Smooth muscle cell (in vitro differentiated cells): ENCODE results near the gene IQSEC1. TPM values are rescaled to one million over a fixed set of nuclear protein-coding genes. Genes with fewer than 3 reads are reported as not detected.

Source experiments
- DNase-seq: peaks from one replicate; lab custom pipeline; 2025; ENCODE audit not compliant: unreplicated experiment; lab: John Stamatoyannopoulos, UW
- H2AFZ ChIP-seq: fragments of 200-600 bp; sonication (generic); 2 replicates; pipeline ENCODE4 v1.6.0; 2016; ENCODE audit warnings: antibody characterized with exemption, low read depth, mild to moderate bottlenecking
- H3F3A ChIP-seq: fragments of 200-600 bp; sonication (generic); 2 replicates; pipeline ENCODE4 v1.6.0; 2017; ENCODE audit warnings: antibody characterized with exemption, low read depth
- H3K27ac ChIP-seq: fragments of 200-600 bp; sonication (generic); 2 replicates; pipeline ENCODE4 v1.5.1; 2016; ENCODE audit warnings: low read depth, mild to moderate bottlenecking
- H3K27me3 ChIP-seq: fragments of 200-600 bp; sonication (generic); 2 replicates; pipeline ENCODE4 v1.6.1; 2016; ENCODE audit warnings: low read depth, mild to moderate bottlenecking
- H3K36me3 ChIP-seq: fragments of 200-600 bp; sonication (generic); 2 replicates; pipeline ENCODE4 v1.5.1; 2016; ENCODE audit warnings: low read depth
- H3K4me1 ChIP-seq: fragments of 200-600 bp; sonication (generic); 2 replicates; pipeline ENCODE4 v1.5.1; 2016; ENCODE audit warnings: low read depth
- H3K4me2 ChIP-seq: fragments of 200-600 bp; sonication (generic); 2 replicates; pipeline ENCODE4 v1.6.0; 2016; ENCODE audit warnings: mild to moderate bottlenecking
- H3K4me3 ChIP-seq: fragments of 200-600 bp; sonication (generic); 2 replicates; pipeline ENCODE4 v1.5.1; 2016; ENCODE audit warnings: mild to moderate bottlenecking
- H3K79me2 ChIP-seq: fragments of 200-600 bp; sonication (generic); 2 replicates; pipeline ENCODE4 v1.6.0; 2016; ENCODE audit warnings: low read depth, mild to moderate bottlenecking
- H3K9ac ChIP-seq: fragments of 200-600 bp; sonication (generic); 2 replicates; pipeline ENCODE4 v1.6.0; 2016; ENCODE audit warnings: low read depth
- H3K9me3 ChIP-seq: fragments of 200-600 bp; sonication (generic); replicated peaks from 2 replicates; pipeline ENCODE4 v1.5.1; 2016; ENCODE audit warnings: low read depth
- H4K20me1 ChIP-seq: fragments of 200-600 bp; sonication (generic); 2 replicates; pipeline ENCODE4 v1.6.0; 2016; ENCODE audit warnings: low read depth
- WGBS: methylation state at CpG from one replicate; pipeline ENCODE4 v1.1.7; 2016; ENCODE audit warnings: low lambda C conversion rate; 5-methylcytosine and 5-hydroxymethylcytosine counted together
- polyA plus RNA-seq: library from polyadenylated mRNA; unstranded; fragments of >200 nt; fragmentation: Nextera tagmentation; extraction: Ambion mirVana; gene quantifications from 2 replicates; pipeline ENCODE4 v1.2.1, GENCODE V29; 2016
- total RNA-seq: library from RNA; depleted of rRNA; stranded (reverse); fragments of >200 nt; gene quantifications from 2 replicates; pipeline ENCODE4 v1.2.3, GENCODE V29; 2014
- TF ChIP-seq, protein P1 (sequence below): fragments of 200-600 bp; sonication (generic); IDR thresholded peaks from 2 replicates; pipeline ENCODE4 v1.5.1; 2017; ENCODE audit warnings: borderline replicate concordance, mild to moderate bottlenecking, antibody characterized with exemption; ENCODE audit not compliant: insufficient read depth, poor library complexity, severe bottlenecking

Gene IQSEC1
- total and polyA plus RNA-seq, 2 experiments from 2014 or later, result 18.9 to 19.8 TPM

- Histone ChIP-seq H3K36me3 (no peaks in the 10 kb centered on the region), H3K4me1 (no peaks in the 10 kb centered on the region), H3K4me3 (no peak overlapping the region), H3F3A (no peaks in the 10 kb centered on the region), H3K27me3 (no peaks in the 10 kb centered on the region), H2AFZ (no peak overlapping the region), H3K4me2 (no peak overlapping the region), H3K9me3 (no peaks in the 10 kb centered on the region), H3K79me2 (no peaks in the 10 kb centered on the region), H3K9ac (no peak overlapping the region), H4K20me1 (no peaks in the 10 kb centered on the region), H3K27ac (no peak overlapping the region)
- DNase-seq, result no peak
- WGBS, result 86% methylated on average over 16 of the region's 16 CpGs
- TF ChIP-seq, protein P1, sequence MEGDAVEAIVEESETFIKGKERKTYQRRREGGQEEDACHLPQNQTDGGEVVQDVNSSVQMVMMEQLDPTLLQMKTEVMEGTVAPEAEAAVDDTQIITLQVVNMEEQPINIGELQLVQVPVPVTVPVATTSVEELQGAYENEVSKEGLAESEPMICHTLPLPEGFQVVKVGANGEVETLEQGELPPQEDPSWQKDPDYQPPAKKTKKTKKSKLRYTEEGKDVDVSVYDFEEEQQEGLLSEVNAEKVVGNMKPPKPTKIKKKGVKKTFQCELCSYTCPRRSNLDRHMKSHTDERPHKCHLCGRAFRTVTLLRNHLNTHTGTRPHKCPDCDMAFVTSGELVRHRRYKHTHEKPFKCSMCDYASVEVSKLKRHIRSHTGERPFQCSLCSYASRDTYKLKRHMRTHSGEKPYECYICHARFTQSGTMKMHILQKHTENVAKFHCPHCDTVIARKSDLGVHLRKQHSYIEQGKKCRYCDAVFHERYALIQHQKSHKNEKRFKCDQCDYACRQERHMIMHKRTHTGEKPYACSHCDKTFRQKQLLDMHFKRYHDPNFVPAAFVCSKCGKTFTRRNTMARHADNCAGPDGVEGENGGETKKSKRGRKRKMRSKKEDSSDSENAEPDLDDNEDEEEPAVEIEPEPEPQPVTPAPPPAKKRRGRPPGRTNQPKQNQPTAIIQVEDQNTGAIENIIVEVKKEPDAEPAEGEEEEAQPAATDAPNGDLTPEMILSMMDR, result no peak
These were observed 47.8 kb upstream of the IQSEC1 start for GRCh38 chr3:13120928-13121552.

GRCh38 chr3:13120289-13120927, 47.2 kb upstream of the IQSEC1 start:
- H3K36me3 ChIP-seq, result no peaks in the 10 kb centered on the region
- no peak overlapping the region for H3K9ac ChIP-seq
- H3K27me3 ChIP-seq, result no peaks in the 10 kb centered on the region
- H3K4me2 ChIP-seq, result no peak overlapping the region
- H3K4me3 ChIP-seq, result no peak overlapping the region
- no peaks in the 10 kb centered on the region for H3K4me1 ChIP-seq
- H3F3A ChIP-seq, result no peaks in the 10 kb centered on the region
- no peak overlapping the region for H3K27ac ChIP-seq
- H3K79me2 ChIP-seq, result no peaks in the 10 kb centered on the region
- H2AFZ ChIP-seq, result no peak overlapping the region
- TF ChIP-seq, protein P1, result no peak
- DNase-seq, result no peak
- WGBS, result 89% methylated on average over 14 of the region's 14 CpGs
- H4K20me1 ChIP-seq, result no peaks in the 10 kb centered on the region
- H3K9me3 ChIP-seq, result no peaks in the 10 kb centered on the region

DNA sequence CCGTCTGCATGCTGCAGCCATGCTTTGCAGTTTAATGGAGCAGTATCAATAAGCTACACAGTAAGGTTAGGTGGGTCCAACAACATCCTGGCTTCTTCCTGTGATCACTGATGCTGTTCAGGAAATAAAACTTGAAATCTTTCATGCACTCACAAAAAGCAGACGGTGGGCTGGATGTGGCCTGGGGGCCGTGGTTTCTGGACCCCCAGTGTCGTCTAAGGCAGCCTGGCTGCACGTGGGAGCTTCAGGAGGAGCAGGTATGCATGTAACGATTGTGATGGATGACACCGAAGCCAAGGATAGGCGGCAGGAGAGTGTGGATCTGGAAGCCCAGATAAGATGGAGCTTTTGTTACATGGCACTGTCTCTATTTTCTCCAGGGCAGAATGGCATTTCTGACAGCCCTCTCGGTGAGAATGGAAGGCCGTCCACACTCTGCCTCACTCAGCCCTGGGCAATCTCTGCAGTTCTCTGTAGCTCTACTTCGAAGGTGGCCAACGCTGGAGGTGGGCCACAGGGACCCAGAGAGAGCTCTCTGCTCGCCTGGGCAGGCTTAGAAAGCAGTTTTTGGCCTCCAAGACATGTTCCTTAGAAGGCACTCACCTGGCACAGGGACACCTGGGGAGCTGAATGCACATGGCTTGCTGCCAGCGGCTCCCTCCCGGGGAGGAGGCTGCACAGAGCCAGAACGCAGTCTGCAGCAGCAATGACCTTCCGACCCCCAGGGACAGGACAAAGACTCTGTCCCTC, 46.4 kb upstream of the IQSEC1 start:
- Histone ChIP-seq H3K27ac (no peak overlapping the region), H3K36me3 (no peaks in the 10 kb centered on the region), H3K9ac (no peak overlapping the region), H3K4me3 (no peak overlapping the region), H3K4me1 (no peaks in the 10 kb centered on the region), H4K20me1 (no peaks in the 10 kb centered on the region), H3F3A (no peaks in the 10 kb centered on the region), H3K79me2 (no peaks in the 10 kb centered on the region), H3K9me3 (no peaks in the 10 kb centered on the region), H2AFZ (no peak overlapping the region), H3K27me3 (no peaks in the 10 kb centered on the region), H3K4me2 (no peak overlapping the region)
- DNase-seq, result no peak
- WGBS, result 89% methylated on average over 17 of the region's 17 CpGs
- TF ChIP-seq, protein P1, result no peak
